ENCODE data around the gene RHD. TPM values are rescaled to one million over a fixed set of nuclear protein-coding genes. Genes with fewer than 3 reads are reported as not detected.
A peak's percentile ranks its signal among the peaks of the same experiment; 100 is the strongest.

The RHD gene
- total RNA-seq, 1 experiment from 2014 or later: not detected

DNA sequence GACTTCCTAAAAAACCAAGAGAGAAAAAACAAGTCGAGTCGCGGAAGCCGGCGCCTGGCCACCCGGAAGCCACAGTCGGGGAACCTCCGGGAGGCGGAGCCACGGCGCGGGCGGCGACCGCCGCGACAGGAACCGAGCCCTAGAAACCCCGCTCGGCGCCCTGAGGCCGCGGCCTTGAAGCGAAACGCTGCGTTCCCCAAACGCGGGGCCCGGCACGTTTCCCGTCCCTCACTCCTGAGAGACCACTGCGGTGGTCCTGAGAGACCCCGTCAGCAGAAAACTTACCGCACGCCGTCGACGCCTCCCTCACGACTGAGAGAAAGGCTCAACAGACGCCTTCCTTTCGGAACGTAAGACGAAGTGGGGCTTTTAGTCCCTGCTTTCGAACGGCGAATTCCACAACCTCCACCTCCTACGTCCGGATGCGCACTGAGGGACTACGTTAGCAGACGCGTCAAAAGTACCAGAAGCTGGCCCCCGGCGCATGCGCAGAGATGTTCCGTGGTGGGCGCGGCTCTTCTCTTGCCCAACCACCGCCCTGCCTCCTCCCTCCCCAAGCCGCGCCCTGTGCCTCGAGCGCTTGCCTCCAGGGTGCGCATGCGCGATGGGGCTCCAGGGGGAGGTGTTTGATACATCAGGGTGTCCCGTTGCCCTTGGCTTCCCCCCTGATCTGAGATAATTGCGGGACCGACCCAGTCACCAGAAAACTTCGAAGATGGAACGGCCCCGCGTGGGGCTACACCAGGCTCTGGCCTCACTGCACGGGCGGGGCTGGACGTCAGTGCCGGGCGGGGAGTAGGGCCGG is 25.1 kb upstream of the RHD start, which contains the start of gene RSRP1:
RSRP1 (minus strand) TSS at position 431 of the 805 bp plus-strand sequence. CDS start 491 bp downstream, outside the sequence.
- no peaks in the 10 kb centered on the region for H3K27me3 ChIP-seq (replicated peaks; ENCODE audit: insufficient read depth, low read depth, low read length, poor library complexity)
- peak; percentile 99 for DNase-seq (ENCODE audit: low spot score)
- BruUV-seq (replicated peaks): TSS peak; percentile 77
- H3K4me3 ChIP-seq (ENCODE audit: low read depth, low read length, poor library complexity, severe bottlenecking): peak within 1 kb of the TSS; percentile 83
- H3K9me3 ChIP-seq (ENCODE audit: low read depth, low read length, poor library complexity, severe bottlenecking): no peaks in the 10 kb centered on the region
- intact Hi-C loops (cut with micrococcal nuclease; ENCODE audit: unreplicated experiment): no loop called here
- no peak for TF ChIP-seq EZH2 (IDR thresholded peaks at IDR 0.05; ENCODE audit: borderline replicate concordance, low read depth, low read length, poor library complexity, severe bottlenecking)
- TF ChIP-seq, protein P1, sequence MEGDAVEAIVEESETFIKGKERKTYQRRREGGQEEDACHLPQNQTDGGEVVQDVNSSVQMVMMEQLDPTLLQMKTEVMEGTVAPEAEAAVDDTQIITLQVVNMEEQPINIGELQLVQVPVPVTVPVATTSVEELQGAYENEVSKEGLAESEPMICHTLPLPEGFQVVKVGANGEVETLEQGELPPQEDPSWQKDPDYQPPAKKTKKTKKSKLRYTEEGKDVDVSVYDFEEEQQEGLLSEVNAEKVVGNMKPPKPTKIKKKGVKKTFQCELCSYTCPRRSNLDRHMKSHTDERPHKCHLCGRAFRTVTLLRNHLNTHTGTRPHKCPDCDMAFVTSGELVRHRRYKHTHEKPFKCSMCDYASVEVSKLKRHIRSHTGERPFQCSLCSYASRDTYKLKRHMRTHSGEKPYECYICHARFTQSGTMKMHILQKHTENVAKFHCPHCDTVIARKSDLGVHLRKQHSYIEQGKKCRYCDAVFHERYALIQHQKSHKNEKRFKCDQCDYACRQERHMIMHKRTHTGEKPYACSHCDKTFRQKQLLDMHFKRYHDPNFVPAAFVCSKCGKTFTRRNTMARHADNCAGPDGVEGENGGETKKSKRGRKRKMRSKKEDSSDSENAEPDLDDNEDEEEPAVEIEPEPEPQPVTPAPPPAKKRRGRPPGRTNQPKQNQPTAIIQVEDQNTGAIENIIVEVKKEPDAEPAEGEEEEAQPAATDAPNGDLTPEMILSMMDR (conservative IDR thresholded peaks at IDR 0.05; ENCODE audit: low read depth, low read length): no peak
- POLR2A ChIA-PET (ENCODE audit: low non-redundant PET): interaction anchor here (0.6 to 1.0 kb wide), 3 partner anchors 14 to 398 kb away, joined by 3 to 8 read pairs (median 6); partner anchors contain the start of gene SYF2
- CTCF ChIA-PET: no interaction called here
- peaks cover 36% of the 10 kb centered on the region for H3K36me3 ChIP-seq (ENCODE audit: insufficient read depth, low read length, poor library complexity, severe bottlenecking)
- peak within 1 kb of the TSS; percentile 98 for H3K27ac ChIP-seq (ENCODE audit: low read depth, low read length, poor library complexity, severe bottlenecking)
- H3K4me1 ChIP-seq (ENCODE audit: insufficient read depth, low read length, poor library complexity, severe bottlenecking): peaks cover 20% of the 10 kb centered on the region

DNA sequence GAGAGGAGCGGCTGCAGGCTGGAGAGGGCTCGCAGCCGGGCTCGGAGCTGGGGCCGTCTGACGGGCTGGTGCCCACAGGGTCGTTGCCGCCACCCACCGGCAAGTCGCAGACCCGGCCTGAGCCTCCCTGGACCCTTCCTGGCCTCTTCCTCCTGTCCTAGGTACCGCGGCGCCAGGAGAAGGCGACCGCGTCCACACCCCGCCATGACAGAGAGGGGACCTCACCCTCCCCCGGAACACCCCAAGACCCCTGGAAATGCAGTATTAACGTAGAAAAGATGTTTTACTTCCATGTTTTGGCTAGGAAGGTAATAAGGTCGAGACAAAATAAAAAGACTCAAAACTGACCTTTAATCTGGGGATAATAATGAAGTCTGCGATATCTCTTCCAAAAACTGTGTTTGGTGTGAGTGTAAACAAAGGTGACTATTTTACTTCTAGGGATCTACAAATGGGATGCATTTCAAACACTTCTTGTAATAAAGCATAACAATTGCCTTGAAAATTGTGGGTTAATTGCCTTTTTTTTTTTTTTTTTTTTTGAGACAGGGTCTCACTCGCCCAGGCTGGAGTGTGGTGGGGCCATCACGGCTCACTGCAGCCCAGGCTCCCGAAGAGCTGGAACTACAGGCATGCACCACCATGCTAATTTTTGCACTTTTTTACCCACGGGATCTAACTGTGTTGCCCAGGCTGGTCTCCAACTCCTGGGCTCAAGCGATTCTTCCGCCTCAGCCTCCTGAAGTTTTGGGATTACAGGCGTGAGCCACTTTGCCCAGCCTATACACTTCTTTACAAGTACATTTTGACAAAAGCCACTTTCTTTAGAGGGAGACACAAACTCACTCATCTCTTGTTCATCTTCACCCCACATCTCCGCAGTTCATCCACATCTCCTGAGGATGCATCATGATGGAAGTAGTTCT is 24.2 kb upstream of the RHD start:
- no peak for TF ChIP-seq EZH2 (IDR thresholded peaks at IDR 0.05; ENCODE audit: borderline replicate concordance, low read depth, low read length, poor library complexity, severe bottlenecking)
- TF ChIP-seq, protein P1 (conservative IDR thresholded peaks at IDR 0.05; ENCODE audit: low read depth, low read length): no peak
- CTCF ChIA-PET: no interaction called here
- no peaks in the 10 kb centered on the region for H3K9me3 ChIP-seq (ENCODE audit: low read depth, low read length, poor library complexity, severe bottlenecking)
- DNase-seq (ENCODE audit: low spot score): no peak
- POLR2A ChIA-PET (ENCODE audit: low non-redundant PET): interaction anchor here (0.6 to 1.0 kb wide), 4 partner anchors 8 to 398 kb away, joined by 3 to 8 read pairs (median 7); partner anchors contain the start of gene SYF2
- no peaks in the 10 kb centered on the region for H3K27me3 ChIP-seq (replicated peaks; ENCODE audit: insufficient read depth, low read depth, low read length, poor library complexity)
- BruUV-seq (replicated peaks): TSS peak; percentile 76
- intact Hi-C loops (cut with micrococcal nuclease; ENCODE audit: unreplicated experiment): no loop called here
- peak overlapping the region; percentile 83 for H3K4me3 ChIP-seq (ENCODE audit: low read depth, low read length, poor library complexity, severe bottlenecking)
- peaks cover 20% of the 10 kb centered on the region for H3K4me1 ChIP-seq (ENCODE audit: insufficient read depth, low read length, poor library complexity, severe bottlenecking)
- H3K27ac ChIP-seq (ENCODE audit: low read depth, low read length, poor library complexity, severe bottlenecking): peak overlapping the region; percentile 98
- peaks cover 28% of the 10 kb centered on the region for H3K36me3 ChIP-seq (ENCODE audit: insufficient read depth, low read length, poor library complexity, severe bottlenecking)

DNA sequence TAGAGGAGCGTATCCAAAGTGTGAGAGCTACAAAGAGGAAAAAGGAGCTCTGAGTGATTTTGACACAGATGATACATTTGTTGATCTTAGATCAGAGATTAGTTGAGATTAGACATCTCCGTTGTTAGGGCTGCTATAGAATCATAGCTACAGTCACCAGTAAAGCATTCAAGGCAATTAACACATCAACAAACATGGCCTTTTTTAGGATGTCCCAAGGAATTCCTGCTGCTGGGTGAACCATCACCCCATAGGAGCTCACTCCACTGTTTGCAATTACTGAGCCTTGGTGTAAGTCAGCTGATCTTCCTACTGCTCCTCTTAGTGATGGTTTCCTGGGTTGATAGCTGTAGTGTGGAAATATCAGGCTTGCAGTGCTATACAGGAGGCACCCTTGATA is 18.4 kb upstream of the RHD start:
- H3K4me3 ChIP-seq (ENCODE audit: low read depth, low read length, poor library complexity, severe bottlenecking): no peak overlapping the region
- H3K9me3 ChIP-seq (ENCODE audit: low read depth, low read length, poor library complexity, severe bottlenecking): no peaks in the 10 kb centered on the region
- ChIA-PET CTCF (no interaction called here), POLR2A (ENCODE audit: low non-redundant PET) (no interaction called here)
- no peaks in the 10 kb centered on the region for H3K27me3 ChIP-seq (replicated peaks; ENCODE audit: insufficient read depth, low read depth, low read length, poor library complexity)
- peak; percentile 1 for DNase-seq (ENCODE audit: low spot score)
- H3K36me3 ChIP-seq (ENCODE audit: insufficient read depth, low read length, poor library complexity, severe bottlenecking): no peaks in the 10 kb centered on the region
- no peaks in the 10 kb centered on the region for H3K4me1 ChIP-seq (ENCODE audit: insufficient read depth, low read length, poor library complexity, severe bottlenecking)
- TF ChIP-seq, protein P1 (conservative IDR thresholded peaks at IDR 0.05; ENCODE audit: low read depth, low read length): no peak
- no peak for TF ChIP-seq EZH2 (IDR thresholded peaks at IDR 0.05; ENCODE audit: borderline replicate concordance, low read depth, low read length, poor library complexity, severe bottlenecking)
- H3K27ac ChIP-seq (ENCODE audit: low read depth, low read length, poor library complexity, severe bottlenecking): no peak overlapping the region
- no TSS peak for BruUV-seq (replicated peaks)
- intact Hi-C loops (cut with micrococcal nuclease; ENCODE audit: unreplicated experiment): no loop called here
